ENCODE data around the gene COPS4.
"Not testable (repeated sequence)": the region's sequence is repeated elsewhere in the genome, so short reads cannot be mapped to it uniquely, and the experiment has no call there.

COPS4 gene

GRCh38 chr4:83075311-83076095 is 40.5 kb downstream of the COPS4 start:
- peak; percentile 5 for DNase-seq (ENCODE audit: low read depth)
- no peak for TF ChIP-seq CTCF (conservative IDR thresholded peaks at IDR 0.05; ENCODE audit: low read depth, low read length)
- H3K4me3 ChIP-seq (ENCODE audit: low read length), result no peak overlapping the region

- DNase-seq (ENCODE audit: low read depth), result no peak
- no peak for TF ChIP-seq CTCF (conservative IDR thresholded peaks at IDR 0.05; ENCODE audit: low read depth, low read length)
- no peak overlapping the region for H3K4me3 ChIP-seq (ENCODE audit: low read length)
Measured at GRCh38 chr4:83080561-83080960, 45.6 kb downstream of the COPS4 start.

- DNase-seq (ENCODE audit: low read depth), result no peak
- H3K4me3 ChIP-seq (ENCODE audit: low read length), result no peak overlapping the region
- TF ChIP-seq CTCF (conservative IDR thresholded peaks at IDR 0.05; ENCODE audit: low read depth, low read length), result no peak
Measured at GRCh38 chr4:83082777-83083176, 47.8 kb downstream of the COPS4 start.

- no peak for DNase-seq (ENCODE audit: low read depth)
- TF ChIP-seq CTCF (conservative IDR thresholded peaks at IDR 0.05; ENCODE audit: low read depth, low read length), result no peak
- H3K4me3 ChIP-seq (ENCODE audit: low read length), result no peak overlapping the region
Measured at GRCh38 chr4:83083925-83084475, 49.0 kb downstream of the COPS4 start.

GRCh38 chr4:83084956-83085355 is 50.0 kb downstream of the COPS4 start:
- H3K4me3 ChIP-seq (ENCODE audit: low read length); DNase-seq (ENCODE audit: low read depth): not testable (repeated sequence)

GRCh38 chr4:83089410-83090157 is 54.6 kb downstream of the COPS4 start:
- no peak overlapping the region for H3K4me3 ChIP-seq (ENCODE audit: low read length)
- no peak for TF ChIP-seq CTCF (conservative IDR thresholded peaks at IDR 0.05; ENCODE audit: low read depth, low read length)
- no peak for DNase-seq (ENCODE audit: low read depth)

- TF ChIP-seq CTCF (conservative IDR thresholded peaks at IDR 0.05; ENCODE audit: low read depth, low read length), result no peak
- DNase-seq (ENCODE audit: low read depth), result no peak
- no peak overlapping the region for H3K4me3 ChIP-seq (ENCODE audit: low read length)
Measured at GRCh38 chr4:83093060-83093640, 58.2 kb downstream of the COPS4 start.
